ENCODE results near the gene TMBIM1. TPM values are rescaled to one million over a fixed set of nuclear protein-coding genes. Genes with fewer than 3 reads are reported as not detected.

TMBIM1 gene
- total and polyA plus RNA-seq, 2 donors (not counting 3 experiments of a cell fraction or from before 2014, with no cell fraction given), result 141 to 229 TPM

DNA sequence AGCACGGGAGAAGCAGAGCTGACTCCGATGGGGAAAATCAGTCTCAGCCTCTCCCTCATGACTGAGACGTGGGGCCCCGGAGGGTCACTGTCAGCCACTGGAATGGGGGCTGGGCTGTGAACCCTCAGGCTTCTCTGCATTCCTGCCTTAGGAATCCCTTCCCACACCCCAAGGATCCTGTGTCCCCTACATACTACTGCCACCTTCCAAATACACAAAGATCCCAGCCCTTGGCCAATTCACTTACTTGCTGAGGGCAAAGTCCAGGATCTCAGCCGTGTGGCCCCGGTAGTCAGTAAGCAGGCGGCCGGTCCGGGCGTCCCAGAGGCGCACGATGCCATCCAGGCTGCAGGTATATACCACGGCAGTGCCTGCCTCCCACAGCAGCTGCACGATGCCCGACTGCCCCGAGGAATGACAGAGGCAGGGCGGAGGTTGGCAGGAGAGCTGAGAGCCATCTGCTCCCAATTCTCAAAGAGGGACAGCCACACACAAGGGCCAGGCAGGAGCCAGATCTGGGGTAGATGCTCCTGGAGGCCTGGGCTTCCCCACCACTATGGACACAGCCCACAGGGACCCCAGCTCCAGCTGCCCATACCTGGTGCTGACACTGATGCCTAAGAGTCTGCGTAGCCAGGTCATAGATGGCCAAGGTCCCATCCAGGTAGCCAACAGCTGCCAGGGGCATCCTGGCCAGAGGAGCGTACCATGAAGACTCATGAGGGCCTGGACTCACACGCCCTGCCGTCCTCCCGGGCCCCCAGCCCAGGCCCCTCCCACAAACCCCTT is 27.3 kb downstream of the TMBIM1 start:
- TF ChIP-seq JUN (IDR thresholded peaks at IDR 0.05; ENCODE audit: borderline replicate concordance, insufficient read depth, insufficient read length, low read depth) (no peak), MYC (IDR thresholded peaks at IDR 0.05; ENCODE audit: low read depth, low read length) (no peak), POLR2AphosphoS5 (IDR thresholded peaks at IDR 0.05; ENCODE audit: insufficient read depth, low read depth, low read length) (no peak)
- TF ChIP-seq, protein P1, sequence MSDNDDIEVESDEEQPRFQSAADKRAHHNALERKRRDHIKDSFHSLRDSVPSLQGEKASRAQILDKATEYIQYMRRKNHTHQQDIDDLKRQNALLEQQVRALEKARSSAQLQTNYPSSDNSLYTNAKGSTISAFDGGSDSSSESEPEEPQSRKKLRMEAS (IDR thresholded peaks at IDR 0.05; ENCODE audit: insufficient read depth, insufficient read length), result no peak
- no peak overlapping the region for H2AFZ ChIP-seq (ENCODE audit: low read depth, low read length)
- no peak overlapping the region for H3K9ac ChIP-seq (replicated peaks; ENCODE audit: extremely low read depth, insufficient read depth, low read length)
- no peaks in the 10 kb centered on the region for H3K9me3 ChIP-seq (replicated peaks; ENCODE audit: control insufficient read depth, insufficient read depth, low read length)
- no peak overlapping the region for H3K4me3 ChIP-seq (replicated peaks in 1 of 3; ENCODE audit: insufficient read depth in 1 of 3, low read depth in 1 of 3, low read length in 3 of 3)
- no peak overlapping the region for H3K27ac ChIP-seq (ENCODE audit: insufficient read depth, low read depth, low read length)
- H3K4me2 ChIP-seq (ENCODE audit: insufficient read depth, low read length), result no peak overlapping the region
- no peaks in the 10 kb centered on the region for H3K9me1 ChIP-seq (replicated peaks; ENCODE audit: control insufficient read depth, extremely low read depth, insufficient read depth, low read length)
- peaks cover 5% of the 10 kb centered on the region for H3K4me1 ChIP-seq (ENCODE audit: control insufficient read depth, extremely low read depth, insufficient read depth, low read length)
- intact Hi-C loops (cut with micrococcal nuclease) (no loop called here), dilution Hi-C loops (cut with MboI; ENCODE audit: extremely low pct_ligation_motif_present, low sequenced_read_pairs) (no loop called here)
- BruUV-seq (replicated peaks), result no TSS peak
- no peak for DNase-seq (ENCODE audit: low read depth, low spot score)
- H3K27me3 ChIP-seq (ENCODE audit: control insufficient read depth in 2 of 2, insufficient read depth in 2 of 2, low read length in 2 of 2), result no peaks in the 10 kb centered on the region
- no peak for FAIRE-seq
- CTCF ChIA-PET, result interaction anchor here (1.6 kb wide), 1 partner anchor 8 kb away, joined by 7 read pairs; no protein-coding TSS in a partner anchor
- peaks cover 0 to 37% of the 10 kb centered on the region in 2 experiments for H3K36me3 ChIP-seq (ENCODE audit: control insufficient read depth in 2 of 2, extremely low read depth in 1 of 2, insufficient read depth in 2 of 2, low read length in 2 of 2)
- peaks cover 7% of the 10 kb centered on the region for H3K79me2 ChIP-seq (ENCODE audit: control insufficient read depth, insufficient read depth, low read length)
- POLR2A ChIA-PET, result no interaction called here
- H4K20me1 ChIP-seq (replicated peaks; ENCODE audit: control insufficient read depth, extremely low read depth, insufficient read depth, low read length), result no peaks in the 10 kb centered on the region

DNA sequence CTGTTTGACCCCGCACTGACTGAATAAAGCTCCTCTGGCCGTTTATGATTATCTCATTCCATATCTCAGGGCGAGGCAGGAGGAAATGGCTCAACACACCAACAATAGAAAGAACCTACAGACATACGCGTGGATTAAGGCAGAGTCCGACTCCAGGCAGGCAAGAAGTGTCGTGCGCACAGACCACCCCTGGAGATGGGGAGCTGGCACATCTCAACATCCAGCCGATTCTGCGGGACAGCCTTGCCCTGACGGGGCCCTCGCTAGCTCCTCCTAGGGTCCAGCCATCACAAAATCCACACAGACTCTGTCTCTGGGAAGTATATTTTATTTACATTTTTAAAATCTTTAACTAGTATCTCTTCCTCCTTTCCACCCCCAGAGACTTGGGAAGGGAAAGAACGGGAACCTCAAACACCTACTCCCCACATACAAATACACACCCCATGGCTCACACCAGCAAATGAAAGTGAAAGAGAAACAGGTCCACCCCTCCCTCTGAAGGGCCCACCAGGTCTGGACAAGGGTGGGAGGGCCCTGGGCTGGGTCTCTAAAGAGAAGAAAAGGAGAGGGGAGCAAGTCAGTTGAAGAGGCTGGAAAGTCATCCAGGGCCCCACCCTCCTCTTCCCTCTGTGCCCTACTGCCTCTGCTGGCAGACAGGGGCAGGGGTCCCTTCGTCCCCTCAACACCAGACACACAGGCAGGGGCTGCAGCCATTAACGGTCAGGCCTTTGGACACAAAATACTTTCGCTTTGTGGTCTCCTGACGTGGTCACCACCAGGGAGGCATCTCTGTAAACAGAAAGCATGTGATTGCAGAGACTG is 28.3 kb downstream of the TMBIM1 start:
- H4K20me1 ChIP-seq (replicated peaks; ENCODE audit: control insufficient read depth, extremely low read depth, insufficient read depth, low read length), result no peaks in the 10 kb centered on the region
- BruUV-seq (replicated peaks), result no TSS peak
- DNase-seq (ENCODE audit: low read depth, low spot score) (no peak), FAIRE-seq (no peak)
- H2AFZ ChIP-seq (ENCODE audit: low read depth, low read length), result no peak overlapping the region
- peaks cover 9% of the 10 kb centered on the region for H3K4me1 ChIP-seq (ENCODE audit: control insufficient read depth, extremely low read depth, insufficient read depth, low read length)
- H3K27ac ChIP-seq (ENCODE audit: insufficient read depth, low read depth, low read length), result no peak overlapping the region
- dilution Hi-C loops (cut with MboI; ENCODE audit: extremely low pct_ligation_motif_present, low sequenced_read_pairs), result no loop called here
- POLR2A ChIA-PET, result no interaction called here
- peaks cover under 1% of the 10 kb centered on the region for H3K79me2 ChIP-seq (ENCODE audit: control insufficient read depth, insufficient read depth, low read length)
- CTCF ChIA-PET, result no interaction called here
- H3K4me2 ChIP-seq (ENCODE audit: insufficient read depth, low read length), result no peak overlapping the region
- H3K27me3 ChIP-seq (ENCODE audit: control insufficient read depth in 2 of 2, insufficient read depth in 2 of 2, low read length in 2 of 2), result no peaks in the 10 kb centered on the region
- no peak overlapping the region for H3K9ac ChIP-seq (replicated peaks; ENCODE audit: extremely low read depth, insufficient read depth, low read length)
- no peak overlapping the region for H3K4me3 ChIP-seq (replicated peaks in 1 of 3; ENCODE audit: insufficient read depth in 1 of 3, low read depth in 1 of 3, low read length in 3 of 3)
- TF ChIP-seq, protein P2, sequence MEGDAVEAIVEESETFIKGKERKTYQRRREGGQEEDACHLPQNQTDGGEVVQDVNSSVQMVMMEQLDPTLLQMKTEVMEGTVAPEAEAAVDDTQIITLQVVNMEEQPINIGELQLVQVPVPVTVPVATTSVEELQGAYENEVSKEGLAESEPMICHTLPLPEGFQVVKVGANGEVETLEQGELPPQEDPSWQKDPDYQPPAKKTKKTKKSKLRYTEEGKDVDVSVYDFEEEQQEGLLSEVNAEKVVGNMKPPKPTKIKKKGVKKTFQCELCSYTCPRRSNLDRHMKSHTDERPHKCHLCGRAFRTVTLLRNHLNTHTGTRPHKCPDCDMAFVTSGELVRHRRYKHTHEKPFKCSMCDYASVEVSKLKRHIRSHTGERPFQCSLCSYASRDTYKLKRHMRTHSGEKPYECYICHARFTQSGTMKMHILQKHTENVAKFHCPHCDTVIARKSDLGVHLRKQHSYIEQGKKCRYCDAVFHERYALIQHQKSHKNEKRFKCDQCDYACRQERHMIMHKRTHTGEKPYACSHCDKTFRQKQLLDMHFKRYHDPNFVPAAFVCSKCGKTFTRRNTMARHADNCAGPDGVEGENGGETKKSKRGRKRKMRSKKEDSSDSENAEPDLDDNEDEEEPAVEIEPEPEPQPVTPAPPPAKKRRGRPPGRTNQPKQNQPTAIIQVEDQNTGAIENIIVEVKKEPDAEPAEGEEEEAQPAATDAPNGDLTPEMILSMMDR (IDR thresholded peaks at IDR 0.05; ENCODE audit: extremely low read depth in 1 of 2, insufficient read depth in 1 of 2, low read depth in 1 of 2, low read length in 2 of 2), result peak in 1 of 2 donors; percentile 3
- no peak for TF ChIP-seq JUN (IDR thresholded peaks at IDR 0.05; ENCODE audit: borderline replicate concordance, insufficient read depth, insufficient read length, low read depth)
- intact Hi-C loops (cut with micrococcal nuclease), result no loop called here
- H3K9me1 ChIP-seq (replicated peaks; ENCODE audit: control insufficient read depth, extremely low read depth, insufficient read depth, low read length), result no peaks in the 10 kb centered on the region
- no peaks in the 10 kb centered on the region for H3K9me3 ChIP-seq (replicated peaks; ENCODE audit: control insufficient read depth, insufficient read depth, low read length)
- H3K36me3 ChIP-seq (ENCODE audit: control insufficient read depth in 2 of 2, extremely low read depth in 1 of 2, insufficient read depth in 2 of 2, low read length in 2 of 2), result peaks cover 0 to 37% of the 10 kb centered on the region in 2 experiments
